Right lobe of liver (tissue), 4 donors: ENCODE measurements around the gene ODC1.

Source experiments
- CTCF ChIP-seq, 4 donors: fragments of 200-600 bp in 3 of 4; fragments of 450-650 bp in 1 of 4; IDR thresholded peaks; one replicate each; pipeline versions ENCODE4 v1.5.1 to v1.8.0; 2016 to 2022; ENCODE audit warnings: antibody characterized with exemption in 4 of 4, mild to moderate bottlenecking in 2 of 4
- POLR2A ChIP-seq: fragments of 450-650 bp; IDR thresholded peaks from one replicate; pipeline ENCODE4 v1.6.1; 2017; ENCODE audit warnings: antibody characterized with exemption, mild to moderate bottlenecking
- donor health status: DM: no; HTN: no; CAD: no.
- donor health status: DM: no; HTN: no; CAD: no.
- donor health status: DM: no; HTN: yes; CAD: no.

GRCh38 chr2:10428924-10429323, 19.2 kb downstream of the ODC1 start:
- TF ChIP-seq POLR2A (no peak), CTCF (IDR thresholded peaks at IDR 0.05) (no peak)
